Nucleus accumbens (tissue), 56 donors: ENCODE data around the gene TGM1.
"Not testable (repeated sequence)": the region's sequence is repeated elsewhere in the genome, so short reads cannot be mapped to it uniquely, and the experiment has no call there.

Source experiments
- DNase-seq, 56 donors: peaks; one replicate each; lab custom pipeline; 2025; lab: John Stamatoyannopoulos, UW

The TGM1 gene

DNA sequence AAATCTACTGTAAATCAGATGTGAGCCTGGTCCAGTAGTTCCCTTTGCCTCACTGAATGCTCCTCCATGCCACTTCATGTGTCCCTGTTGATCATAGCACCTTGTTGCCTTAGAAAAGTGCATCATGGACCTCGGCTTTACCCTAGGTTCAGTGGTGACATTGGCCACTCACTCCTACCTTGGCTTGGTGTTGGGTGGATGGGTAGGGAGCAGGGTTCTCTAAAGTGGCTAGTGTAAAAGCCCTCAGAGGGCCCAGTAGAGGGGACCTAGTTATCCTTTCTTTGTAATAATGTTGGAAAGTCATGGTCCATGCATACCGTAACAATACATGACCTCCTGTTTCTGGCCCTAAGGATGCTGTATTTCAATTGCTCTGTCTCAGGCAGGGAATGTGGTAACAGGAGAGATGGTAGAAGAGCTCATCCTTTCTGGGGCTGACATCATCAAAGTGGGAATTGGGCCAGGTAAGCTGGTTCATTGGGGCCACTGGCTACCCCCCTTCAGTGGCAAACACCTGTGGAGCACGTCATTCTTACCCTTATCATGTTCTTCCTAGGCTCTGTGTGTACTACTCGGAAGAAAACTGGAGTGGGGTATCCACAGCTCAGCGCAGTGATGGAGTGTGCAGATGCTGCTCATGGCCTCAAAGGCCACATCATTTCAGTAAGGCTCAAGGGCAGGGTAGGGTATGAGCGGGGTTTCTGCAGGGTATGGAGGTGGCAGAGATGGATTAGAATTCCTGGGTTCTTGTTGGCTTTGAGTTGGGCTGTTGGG is 26.1 kb downstream of the TGM1 start:
- DNase-seq: no peak

DNA sequence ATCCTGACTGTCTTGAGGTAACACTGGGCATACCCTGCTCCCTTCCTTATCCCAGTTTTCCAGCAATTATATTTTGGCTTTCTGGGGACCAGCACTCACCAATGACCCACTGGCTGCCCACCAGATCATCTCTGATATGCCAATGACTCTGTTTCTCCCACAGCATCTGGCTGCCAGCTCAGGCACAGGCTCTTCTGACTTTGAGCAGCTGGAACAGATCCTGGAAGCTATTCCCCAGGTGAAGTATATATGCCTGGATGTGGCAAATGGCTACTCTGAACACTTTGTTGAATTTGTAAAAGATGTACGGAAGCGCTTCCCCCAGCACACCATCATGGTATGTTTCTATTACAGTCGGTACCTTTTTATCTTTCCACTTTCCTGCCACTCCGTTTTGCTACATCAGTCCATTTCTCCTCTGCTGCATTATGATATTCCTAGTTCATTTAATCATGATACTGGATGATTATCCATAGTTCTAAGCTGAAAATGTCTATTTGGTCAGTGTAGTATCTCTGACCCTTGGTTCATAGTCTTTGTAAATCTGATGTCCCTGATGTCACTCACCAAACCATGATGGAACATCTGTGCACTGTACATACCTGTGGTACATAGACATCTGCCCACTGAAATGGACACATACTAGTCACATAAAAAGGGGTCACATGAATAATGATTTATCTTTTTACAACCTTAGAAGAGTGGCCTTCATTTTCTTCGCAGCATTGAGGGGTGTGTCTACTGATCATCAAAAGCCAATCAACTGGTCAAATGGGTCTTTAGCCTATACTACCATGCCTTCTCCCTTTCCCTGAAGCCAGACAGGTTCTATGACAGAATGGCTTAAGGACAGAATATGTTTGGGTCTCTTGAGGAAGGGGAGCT is 26.9 kb downstream of the TGM1 start:
- DNase-seq: no peak

GRCh38 chr14:24234095-24235005 is 28.6 kb downstream of the TGM1 start:
- DNase-seq: no peak

DNA sequence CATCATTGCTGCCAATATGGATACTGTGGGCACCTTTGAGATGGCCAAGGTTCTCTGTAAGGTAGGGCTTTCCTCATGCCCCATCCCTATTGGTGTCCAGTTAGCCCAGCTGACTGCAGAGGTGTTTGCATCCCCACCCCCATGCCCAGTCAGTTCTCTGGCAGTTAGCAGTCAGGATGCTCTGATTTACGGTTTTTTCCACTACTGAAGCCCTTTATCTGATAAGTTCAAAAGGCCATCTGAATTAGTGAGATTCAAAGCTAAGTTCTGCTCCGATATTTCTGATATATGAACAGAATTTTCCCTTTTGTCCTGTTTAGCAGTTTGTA is 29.5 kb downstream of the TGM1 start:
- no peak for DNase-seq

DNA sequence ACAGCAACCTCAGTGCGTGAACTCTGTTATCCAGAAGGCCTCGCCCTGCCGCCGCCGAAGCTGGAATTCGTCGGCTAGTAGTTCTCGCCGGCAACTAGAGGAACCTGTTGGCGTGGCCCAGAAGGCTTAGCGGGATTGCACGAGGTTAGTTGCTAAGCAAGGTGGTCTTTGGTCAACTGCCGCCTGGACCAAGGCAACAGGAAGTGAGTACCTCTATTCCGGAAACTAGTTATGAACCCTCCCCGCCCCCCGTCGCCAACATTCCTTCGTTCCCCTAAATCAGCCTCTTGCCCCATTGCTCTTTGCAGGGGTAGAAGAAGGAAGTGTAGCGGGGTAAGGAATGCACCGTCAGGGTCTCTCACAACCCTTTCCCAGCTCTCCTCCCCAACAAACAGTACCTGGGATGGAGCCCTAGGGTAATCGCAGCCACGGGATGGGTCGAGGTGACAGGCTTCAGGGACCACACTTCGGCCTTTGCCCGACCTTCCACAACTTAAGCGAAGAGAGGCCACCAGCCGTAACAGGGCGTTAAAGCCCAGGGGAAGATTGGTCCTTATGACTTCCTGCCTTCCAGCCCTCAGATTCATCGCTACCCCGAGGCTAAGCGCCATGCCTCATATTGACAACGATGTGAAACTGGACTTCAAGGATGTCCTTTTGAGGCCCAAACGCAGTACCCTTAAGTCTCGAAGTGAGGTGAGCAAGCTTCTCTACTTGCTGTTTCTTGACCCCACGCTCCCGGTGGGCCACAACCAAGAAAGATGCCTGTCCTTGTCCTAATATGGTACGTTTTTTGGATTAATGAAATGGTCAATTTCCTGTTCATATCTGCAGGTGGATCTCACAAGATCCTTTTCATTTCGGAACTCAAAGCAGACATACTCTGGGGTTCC is 30.1 kb downstream of the TGM1 start, which contains the start of gene GMPR2:
TSS of gene GMPR2 (plus strand) at position 285 of the 893 bp plus-strand sequence. CDS start at position 610, 325 bp downstream.
- DNase-seq: peak in 12 of 56 donors; percentile 26 to 91 (median 79)

DNA sequence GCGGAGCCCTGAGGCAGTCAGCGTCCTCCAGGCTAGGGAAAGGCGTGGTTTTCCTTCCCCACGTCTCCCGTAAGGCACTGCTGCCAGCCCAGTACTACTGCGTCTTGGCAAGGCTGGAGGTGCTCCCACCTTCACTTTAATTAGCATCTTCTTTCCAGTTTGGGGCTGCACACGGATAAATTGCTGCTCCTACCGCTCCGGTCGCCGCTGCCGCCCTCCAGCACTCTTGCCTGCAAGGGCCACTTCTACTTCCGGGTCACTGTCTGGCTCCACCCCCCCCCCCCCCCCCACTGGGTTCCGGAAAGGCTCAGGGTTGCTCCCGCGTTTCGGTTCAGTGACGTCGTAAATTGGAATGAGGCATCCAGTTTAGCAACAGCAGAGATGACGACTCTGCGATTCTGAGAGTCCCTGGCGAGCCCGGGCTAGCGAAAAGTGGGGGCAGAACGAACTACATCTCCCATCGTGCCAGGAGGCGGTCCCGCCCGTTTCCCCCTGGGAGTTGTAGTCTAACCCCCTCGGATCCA is 30.8 kb downstream of the TGM1 start, which contains the start of gene NEDD8:
TSS of gene NEDD8 (minus strand) at position 247 of the 524 bp plus-strand sequence. CDS start at position 147, 100 bp downstream.
- DNase-seq: peak in 55 of 56 donors; percentile 79 to 99 (median 94)

- peak in 5 of 56 donors; percentile 22 to 67 (median 57) for DNase-seq
Measured at GRCh38 chr14:24231263-24232120, 31.5 kb downstream of the TGM1 start.

DNA sequence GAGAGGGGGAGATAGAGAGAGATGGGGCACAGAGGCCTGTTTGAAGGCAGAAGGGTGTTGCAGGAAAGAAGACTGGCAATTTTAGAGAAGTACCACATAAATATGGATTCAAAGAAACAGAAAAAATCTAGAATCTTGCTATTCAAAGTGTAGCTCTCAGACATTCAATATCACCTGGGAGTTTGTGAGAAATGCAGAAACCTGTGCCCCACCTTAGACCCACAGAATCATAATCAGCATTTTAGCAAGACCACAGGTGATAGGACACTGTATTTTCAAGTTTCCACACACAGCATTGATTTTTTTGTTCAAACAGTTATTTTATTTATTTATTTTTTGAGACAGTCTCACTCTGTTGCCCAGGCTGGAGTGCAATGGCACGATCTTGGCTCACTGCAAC is 34.1 kb downstream of the TGM1 start:
- DNase-seq: no peak

DNA sequence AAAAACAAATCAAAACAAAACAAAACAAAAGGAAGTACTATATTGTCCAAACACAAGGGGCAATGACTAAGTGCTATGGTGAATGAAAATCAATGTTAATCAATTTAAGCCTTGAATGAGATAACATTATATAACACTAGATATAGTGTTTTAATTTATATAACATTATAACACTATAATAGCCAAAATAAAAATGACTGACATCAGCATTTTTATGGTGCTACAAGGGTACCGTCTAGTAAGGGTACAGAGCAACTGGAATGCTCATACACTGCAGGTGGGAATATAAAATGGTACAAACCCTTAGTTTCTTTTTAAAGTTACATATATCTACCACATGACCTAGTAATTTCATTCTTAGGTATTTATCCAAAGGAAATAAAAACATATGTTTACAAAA is 36.5 kb downstream of the TGM1 start:
- no peak for DNase-seq

- no peak for DNase-seq
Measured at GRCh38 chr14:24224618-24225071, 38.3 kb downstream of the TGM1 start.

GRCh38 chr14:24222987-24223386 is 40.0 kb downstream of the TGM1 start:
- not testable (repeated sequence) for DNase-seq

GRCh38 chr14:24219521-24219920 is 43.5 kb downstream of the TGM1 start:
- no peak for DNase-seq

- DNase-seq: no peak
Measured at GRCh38 chr14:24219080-24219479, 43.9 kb downstream of the TGM1 start.

DNA sequence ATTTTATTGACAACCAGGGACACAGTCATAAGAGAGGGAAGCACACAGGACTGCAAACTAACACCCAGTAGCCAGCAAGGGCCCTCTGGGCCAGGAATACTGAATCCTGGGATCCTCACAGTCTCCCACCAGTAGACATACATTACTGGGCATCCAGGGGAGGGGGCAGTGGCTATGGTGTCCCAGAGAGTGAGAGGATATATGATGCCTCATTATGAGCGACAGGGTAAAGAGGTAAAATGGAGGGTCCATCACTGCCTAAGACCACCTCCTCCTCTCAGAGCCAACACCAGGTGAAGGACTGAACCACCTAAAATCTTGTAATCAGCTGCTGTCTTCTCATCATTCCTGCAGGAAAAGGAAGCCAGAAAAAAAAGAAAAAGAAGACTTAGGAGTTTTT is 46.1 kb downstream of the TGM1 start:
- not testable (repeated sequence) for DNase-seq

- no peak for DNase-seq
Measured at GRCh38 chr14:24216345-24216699, 46.7 kb downstream of the TGM1 start.

DNA sequence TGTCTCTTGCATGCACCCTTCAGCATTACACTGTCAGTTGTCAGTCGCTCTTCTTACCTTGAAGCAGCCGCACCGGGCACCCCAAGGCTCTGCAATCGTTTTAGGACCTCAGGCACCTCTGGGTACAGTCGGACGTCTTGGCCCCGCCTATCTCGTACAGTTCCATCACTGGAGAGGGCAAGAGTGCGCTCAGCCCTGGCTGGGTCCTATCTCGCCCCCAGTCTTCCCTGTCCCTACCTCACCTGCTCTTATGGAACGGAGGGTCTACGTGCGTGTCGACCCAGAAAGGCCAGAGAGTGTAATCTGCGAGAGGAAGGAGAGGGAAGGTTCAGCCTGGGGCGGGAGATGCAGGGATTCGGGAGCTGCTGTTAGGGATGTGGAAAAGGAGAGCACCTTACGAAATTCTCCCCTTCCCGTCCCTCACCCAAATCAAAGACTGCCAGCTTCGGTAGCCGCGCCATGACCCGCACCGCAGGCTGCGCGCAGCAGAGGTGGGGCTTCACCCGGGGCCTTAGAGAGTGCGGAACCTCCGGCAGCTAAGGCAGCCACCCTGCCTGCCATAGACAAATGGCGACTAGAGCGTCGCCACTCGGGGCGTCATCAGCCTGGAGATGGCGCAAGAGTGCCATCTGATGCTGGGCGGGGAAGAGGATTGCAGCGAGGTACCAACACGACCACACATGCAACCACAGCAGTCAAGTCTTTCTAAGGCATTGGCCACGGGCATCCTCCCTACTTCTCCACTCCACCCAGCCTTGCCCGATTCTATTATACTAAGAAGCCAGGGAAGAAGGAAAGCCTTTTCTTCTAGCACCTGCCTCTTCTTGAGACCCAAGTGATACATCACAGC is 47.3 kb downstream of the TGM1 start, which contains the start of gene MDP1:
TSS of gene MDP1 (minus strand) at position 572 of the 850 bp plus-strand sequence. CDS start at position 461, 111 bp downstream.
- peak; percentile 29 to 93 (median 75) for DNase-seq
